ENCODE data around the gene MAD2L2.

MAD2L2 gene

DNA sequence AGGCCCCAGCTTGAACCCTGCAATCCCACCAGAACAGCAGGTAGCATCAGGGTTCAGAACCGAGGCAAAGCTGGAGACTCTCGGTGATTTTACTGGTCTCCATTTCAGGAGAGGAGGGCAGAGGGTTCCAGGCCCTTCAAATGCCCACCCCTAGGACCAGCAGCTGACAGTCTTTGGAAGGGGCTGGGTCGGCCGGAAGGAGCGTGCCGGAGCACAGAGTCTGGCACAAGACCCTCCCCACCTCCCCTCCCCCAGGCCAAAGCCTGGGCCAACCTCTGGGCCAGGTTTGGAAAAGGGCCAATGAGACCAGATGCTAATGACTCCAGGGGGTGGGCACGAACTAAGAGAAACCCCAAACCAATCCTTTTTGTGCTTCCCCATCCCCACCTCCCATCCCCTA, 33.6 kb downstream of the MAD2L2 start:
- TF ChIP-seq, protein P1, sequence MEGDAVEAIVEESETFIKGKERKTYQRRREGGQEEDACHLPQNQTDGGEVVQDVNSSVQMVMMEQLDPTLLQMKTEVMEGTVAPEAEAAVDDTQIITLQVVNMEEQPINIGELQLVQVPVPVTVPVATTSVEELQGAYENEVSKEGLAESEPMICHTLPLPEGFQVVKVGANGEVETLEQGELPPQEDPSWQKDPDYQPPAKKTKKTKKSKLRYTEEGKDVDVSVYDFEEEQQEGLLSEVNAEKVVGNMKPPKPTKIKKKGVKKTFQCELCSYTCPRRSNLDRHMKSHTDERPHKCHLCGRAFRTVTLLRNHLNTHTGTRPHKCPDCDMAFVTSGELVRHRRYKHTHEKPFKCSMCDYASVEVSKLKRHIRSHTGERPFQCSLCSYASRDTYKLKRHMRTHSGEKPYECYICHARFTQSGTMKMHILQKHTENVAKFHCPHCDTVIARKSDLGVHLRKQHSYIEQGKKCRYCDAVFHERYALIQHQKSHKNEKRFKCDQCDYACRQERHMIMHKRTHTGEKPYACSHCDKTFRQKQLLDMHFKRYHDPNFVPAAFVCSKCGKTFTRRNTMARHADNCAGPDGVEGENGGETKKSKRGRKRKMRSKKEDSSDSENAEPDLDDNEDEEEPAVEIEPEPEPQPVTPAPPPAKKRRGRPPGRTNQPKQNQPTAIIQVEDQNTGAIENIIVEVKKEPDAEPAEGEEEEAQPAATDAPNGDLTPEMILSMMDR (IDR thresholded peaks at IDR 0.05; ENCODE audit: borderline replicate concordance, control extremely low read depth, extremely low read depth, insufficient read depth, missing control alignments) = no peak
- DNase-seq (ENCODE audit: low spot score) = no peak
- in situ Hi-C loops (cut with MboI; ENCODE audit: low sequenced_read_pairs, unreplicated experiment) = loop anchor here (25.0 kb wide), 2 partner anchors 335 to 585 kb away; partner anchors contain the start of gene SRM

DNA sequence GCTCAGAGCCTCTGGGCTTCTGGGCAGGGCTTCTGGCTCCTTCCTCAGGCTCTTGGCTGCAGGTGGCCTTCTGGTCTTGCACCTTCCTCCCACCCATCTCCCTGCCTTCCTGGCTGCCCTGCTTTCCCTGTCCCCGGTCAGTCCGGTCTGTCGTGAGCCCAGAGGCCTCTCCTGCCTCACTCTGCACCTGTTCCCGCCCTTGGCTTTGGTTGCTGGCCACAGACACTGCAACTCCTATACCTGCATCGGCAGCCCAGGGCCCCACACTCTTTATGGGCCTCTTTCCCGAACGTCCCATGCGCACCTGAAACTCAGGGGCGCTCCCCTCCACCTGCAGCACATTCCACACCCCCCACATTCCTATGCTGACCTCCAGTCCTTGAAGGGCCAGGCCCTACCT, 34.6 kb downstream of the MAD2L2 start:
- DNase-seq (ENCODE audit: low spot score) = no peak
- in situ Hi-C loops (cut with MboI; ENCODE audit: low sequenced_read_pairs, unreplicated experiment) = loop anchor here (25.0 kb wide), 2 partner anchors 334 to 584 kb away; partner anchors contain the start of gene SRM
- TF ChIP-seq, protein P1 (IDR thresholded peaks at IDR 0.05; ENCODE audit: borderline replicate concordance, control extremely low read depth, extremely low read depth, insufficient read depth, missing control alignments) = no peak

DNA sequence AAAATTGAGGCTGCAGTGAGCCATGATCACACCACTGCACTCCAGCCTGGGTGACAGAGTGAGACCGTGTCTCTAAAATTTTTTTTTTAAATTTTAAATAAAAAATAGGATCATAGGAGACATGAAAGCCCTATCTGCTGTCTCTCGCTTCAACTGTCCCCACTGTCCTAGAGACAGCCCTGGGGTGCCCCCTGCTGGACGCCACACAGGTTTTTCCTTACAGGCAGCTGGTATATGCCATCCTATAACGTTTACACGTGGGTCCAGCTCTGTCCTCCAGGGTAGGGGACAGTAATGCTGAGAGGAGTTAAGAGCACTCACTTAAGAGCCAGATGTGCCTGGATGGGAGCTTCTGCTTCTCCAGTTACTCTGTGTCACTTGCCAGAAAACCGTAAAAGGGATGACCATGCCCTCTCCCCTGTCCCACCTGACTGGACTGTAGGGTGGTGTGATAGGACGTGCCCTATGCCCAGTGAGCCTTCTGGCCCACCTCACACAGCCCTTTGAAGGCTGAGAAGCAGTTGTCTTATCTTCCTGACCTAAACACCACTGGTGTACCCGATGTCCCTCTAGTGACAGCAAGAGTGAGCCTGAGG, 35.2 kb downstream of the MAD2L2 start:
- peak; percentile 75 for DNase-seq (ENCODE audit: low spot score)
- TF ChIP-seq, protein P1 (IDR thresholded peaks at IDR 0.05; ENCODE audit: borderline replicate concordance, control extremely low read depth, extremely low read depth, insufficient read depth, missing control alignments) = peak; percentile 49
- in situ Hi-C loops (cut with MboI; ENCODE audit: low sequenced_read_pairs, unreplicated experiment) = loop anchor here (25.0 kb wide), 2 partner anchors 333 to 583 kb away; partner anchors contain the start of gene SRM

DNA sequence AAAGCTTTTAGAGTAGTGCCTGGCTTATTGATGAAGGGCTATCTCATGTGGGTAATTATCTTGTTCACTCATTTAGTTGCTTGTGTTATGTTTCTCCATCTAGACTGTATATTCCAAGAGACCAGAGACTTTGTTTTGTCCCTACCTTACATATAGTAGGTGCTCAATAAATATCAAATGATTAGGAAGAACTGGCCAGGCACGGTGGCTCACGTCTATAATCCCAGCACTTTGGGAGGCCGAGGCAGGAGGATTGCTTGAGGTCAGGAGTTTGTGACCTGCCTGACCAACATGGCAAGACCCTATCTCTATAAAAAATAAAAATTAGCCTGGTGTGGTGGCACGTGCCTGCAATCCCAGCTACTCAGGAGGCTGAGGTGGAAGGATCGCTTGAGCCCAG, 35.7 kb downstream of the MAD2L2 start:
- TF ChIP-seq, protein P1 (IDR thresholded peaks at IDR 0.05; ENCODE audit: borderline replicate concordance, control extremely low read depth, extremely low read depth, insufficient read depth, missing control alignments) = no peak
- in situ Hi-C loops (cut with MboI; ENCODE audit: low sequenced_read_pairs, unreplicated experiment) = loop anchor here (25.0 kb wide), 2 partner anchors 333 to 583 kb away; partner anchors contain the start of gene SRM

DNA sequence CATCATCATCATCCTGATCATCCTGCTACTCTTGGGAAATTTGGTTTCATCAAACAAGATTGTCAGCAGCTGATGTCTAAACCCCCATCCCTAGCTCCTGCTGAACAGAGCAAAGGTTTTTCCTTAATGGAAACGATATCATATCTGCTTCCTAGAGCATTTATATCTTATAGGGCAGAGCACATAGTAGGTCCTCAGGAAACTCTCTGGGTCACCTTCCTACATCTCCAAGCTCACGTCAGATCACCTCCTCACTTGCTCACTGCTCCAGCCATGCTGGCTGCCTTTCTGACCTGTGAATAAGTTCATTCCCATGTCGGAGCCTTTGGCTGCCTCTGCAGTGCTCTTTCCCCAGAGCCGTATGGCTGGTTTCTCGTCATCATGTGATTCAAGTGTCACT, 37.2 kb downstream of the MAD2L2 start:
- no peak for DNase-seq (ENCODE audit: low spot score)
- in situ Hi-C loops (cut with MboI; ENCODE audit: low sequenced_read_pairs, unreplicated experiment) = loop anchor here (25.0 kb wide), 2 partner anchors 331 to 581 kb away; partner anchors contain the start of gene SRM
- TF ChIP-seq, protein P1 (IDR thresholded peaks at IDR 0.05; ENCODE audit: borderline replicate concordance, control extremely low read depth, extremely low read depth, insufficient read depth, missing control alignments) = no peak

More for the DNA sequence above, 35.7 kb downstream of the MAD2L2 start:
- DNase-seq (ENCODE audit: low spot score) = no peak

DNA sequence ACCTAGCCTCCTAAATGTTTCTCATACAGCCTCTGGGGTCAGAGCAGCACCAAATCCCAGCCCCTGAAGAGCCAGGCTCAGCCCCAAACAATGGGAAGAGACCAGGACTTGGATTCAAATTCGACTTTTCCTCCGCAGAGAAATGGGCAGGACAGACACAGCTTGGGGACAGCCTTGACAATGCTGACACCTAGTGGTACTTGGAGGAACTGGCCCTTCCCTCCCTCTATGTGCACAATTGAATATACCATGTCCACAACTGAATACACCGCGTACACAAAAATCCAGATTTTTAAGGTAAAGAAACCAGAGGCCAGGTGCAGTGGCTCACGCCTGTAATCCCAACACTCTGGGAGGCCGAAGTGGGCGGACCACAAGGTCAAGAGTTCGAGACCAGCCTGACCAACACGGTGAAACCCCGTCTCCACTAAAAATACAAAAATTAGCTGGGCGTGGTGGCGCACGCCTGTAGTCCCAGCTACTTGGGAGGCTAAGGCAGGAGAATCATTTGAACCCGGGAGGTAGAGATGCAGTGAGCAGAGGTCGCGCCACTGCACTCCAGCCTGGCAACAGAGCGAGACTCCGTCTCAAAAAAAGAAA, 38.4 kb downstream of the MAD2L2 start:
- in situ Hi-C loops (cut with MboI; ENCODE audit: low sequenced_read_pairs, unreplicated experiment) = loop anchor here (25.0 kb wide), 2 partner anchors 330 to 580 kb away; partner anchors contain the start of gene SRM
- TF ChIP-seq, protein P1 (IDR thresholded peaks at IDR 0.05; ENCODE audit: borderline replicate concordance, control extremely low read depth, extremely low read depth, insufficient read depth, missing control alignments) = peak; percentile 90
- peak; percentile 84 for DNase-seq (ENCODE audit: low spot score)

All from GM13976 (cell line).